Measurements from ENCODE around the gene L3MBTL4.
"Not testable (repeated sequence)": the region's sequence is repeated elsewhere in the genome, so short reads cannot be mapped to it uniquely, and the experiment has no call there.

L3MBTL4 gene

DNA sequence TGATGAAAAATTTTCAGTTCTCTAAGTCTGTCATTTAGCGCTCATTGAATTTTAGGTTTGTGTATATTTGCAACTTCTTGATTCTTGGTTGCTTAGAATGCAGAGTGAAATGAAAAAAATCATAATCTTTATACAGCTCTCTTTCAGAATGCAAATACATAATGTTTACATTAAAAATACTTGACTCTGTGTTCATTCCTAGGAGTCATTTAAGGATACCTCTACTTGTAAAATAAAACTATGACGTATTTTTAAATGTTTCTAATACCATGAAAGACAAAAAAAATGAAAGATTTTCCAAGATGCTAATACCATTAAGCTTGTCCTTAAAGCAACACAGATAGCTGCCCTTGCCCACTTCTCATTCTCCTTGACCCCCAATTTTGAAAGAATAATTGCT is 259.0 kb downstream of the L3MBTL4 start:
- CTCF ChIA-PET: no interaction called here
- POLR2A ChIA-PET: no interaction called here
- TF ChIP-seq, protein P1, sequence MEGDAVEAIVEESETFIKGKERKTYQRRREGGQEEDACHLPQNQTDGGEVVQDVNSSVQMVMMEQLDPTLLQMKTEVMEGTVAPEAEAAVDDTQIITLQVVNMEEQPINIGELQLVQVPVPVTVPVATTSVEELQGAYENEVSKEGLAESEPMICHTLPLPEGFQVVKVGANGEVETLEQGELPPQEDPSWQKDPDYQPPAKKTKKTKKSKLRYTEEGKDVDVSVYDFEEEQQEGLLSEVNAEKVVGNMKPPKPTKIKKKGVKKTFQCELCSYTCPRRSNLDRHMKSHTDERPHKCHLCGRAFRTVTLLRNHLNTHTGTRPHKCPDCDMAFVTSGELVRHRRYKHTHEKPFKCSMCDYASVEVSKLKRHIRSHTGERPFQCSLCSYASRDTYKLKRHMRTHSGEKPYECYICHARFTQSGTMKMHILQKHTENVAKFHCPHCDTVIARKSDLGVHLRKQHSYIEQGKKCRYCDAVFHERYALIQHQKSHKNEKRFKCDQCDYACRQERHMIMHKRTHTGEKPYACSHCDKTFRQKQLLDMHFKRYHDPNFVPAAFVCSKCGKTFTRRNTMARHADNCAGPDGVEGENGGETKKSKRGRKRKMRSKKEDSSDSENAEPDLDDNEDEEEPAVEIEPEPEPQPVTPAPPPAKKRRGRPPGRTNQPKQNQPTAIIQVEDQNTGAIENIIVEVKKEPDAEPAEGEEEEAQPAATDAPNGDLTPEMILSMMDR (IDR thresholded peaks at IDR 0.05; ENCODE audit: insufficient read depth, low read length, missing control alignments): no peak

DNA sequence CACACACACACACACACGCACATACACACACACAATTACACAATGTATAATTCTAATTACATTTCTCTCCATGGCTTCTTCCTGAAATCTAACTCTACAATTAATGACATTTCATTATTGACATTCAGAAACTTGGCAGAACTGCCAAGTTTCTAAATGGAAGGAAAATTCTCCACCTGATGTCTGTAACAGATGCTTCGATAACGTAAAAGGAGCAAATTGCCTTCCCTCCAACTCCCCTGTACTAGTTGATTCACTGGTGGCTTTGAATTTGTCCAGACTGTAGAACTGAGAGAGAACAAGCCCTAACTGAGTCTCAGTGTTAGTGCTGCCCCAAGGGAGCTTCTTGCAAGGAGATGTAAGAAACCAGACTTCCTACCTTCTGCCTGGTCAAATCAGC is 264.3 kb downstream of the L3MBTL4 start:
- ChIA-PET POLR2A (no interaction called here), CTCF (no interaction called here)
- no peak for DNase-seq (ENCODE audit: low read depth, low spot score)
- TF ChIP-seq, protein P1 (IDR thresholded peaks at IDR 0.05; ENCODE audit: insufficient read depth, low read length, missing control alignments): no peak
- no peak overlapping the region for H3K4me3 ChIP-seq (ENCODE audit: low read depth, low read length)

More for the DNA sequence above, 259.0 kb downstream of the L3MBTL4 start:
- no peak overlapping the region for H3K4me3 ChIP-seq (ENCODE audit: low read depth, low read length)
- DNase-seq (ENCODE audit: low read depth, low spot score): no peak

DNA sequence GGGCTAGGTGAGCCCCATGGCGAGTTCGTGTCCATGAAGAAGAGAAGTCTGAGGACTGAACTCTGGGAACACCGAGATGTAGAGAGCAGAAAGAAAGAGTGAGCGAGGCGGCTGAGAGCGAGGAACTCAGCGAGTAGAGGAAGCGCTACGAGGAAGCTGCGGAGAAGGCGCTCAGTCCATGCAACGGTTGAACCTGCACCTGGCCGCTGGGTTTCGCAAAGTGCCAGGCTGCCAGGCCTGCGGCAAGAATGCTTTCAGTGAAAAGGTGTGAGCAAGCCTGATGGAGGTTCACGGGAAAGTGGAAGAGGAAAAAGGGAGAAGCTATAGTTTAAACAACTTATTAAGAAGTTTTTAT is 268.4 kb downstream of the L3MBTL4 start:
- ChIA-PET CTCF (no interaction called here), POLR2A (no interaction called here)
- DNase-seq (ENCODE audit: low read depth, low spot score): no peak
- no peak overlapping the region for H3K4me3 ChIP-seq (ENCODE audit: low read depth, low read length)
- TF ChIP-seq, protein P1 (IDR thresholded peaks at IDR 0.05; ENCODE audit: insufficient read depth, low read length, missing control alignments): no peak

DNA sequence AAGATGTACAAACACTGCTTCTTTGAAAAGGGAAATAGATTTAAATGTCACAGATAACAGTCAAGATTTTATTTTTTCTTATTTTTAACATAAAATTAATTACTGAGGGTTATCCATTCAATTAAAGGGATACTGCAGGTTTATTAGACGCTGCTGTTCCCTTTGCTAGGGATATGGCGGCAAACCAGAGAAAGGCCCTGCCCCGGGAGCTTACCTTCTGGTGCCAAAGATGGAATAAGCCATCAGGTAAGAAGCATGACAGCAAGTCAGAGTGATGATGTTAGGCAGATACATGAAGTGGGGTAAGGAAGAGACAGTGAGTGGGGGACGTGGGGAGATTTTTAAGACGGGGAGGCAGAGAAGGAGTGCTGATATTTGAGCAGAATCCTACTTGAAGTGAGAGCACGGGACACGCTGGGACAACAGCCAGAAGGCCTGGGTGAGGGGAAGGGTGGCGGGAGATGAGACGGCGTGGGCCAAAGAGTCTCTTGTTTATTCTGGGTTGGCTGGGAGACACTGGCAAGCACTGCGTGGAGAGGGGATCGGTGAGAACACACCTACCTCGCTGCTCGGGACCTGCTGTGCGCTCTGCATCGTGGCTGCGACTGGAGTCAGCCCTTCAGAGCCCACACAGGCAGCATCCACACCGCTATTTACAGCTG is 268.9 kb downstream of the L3MBTL4 start:
- ChIA-PET CTCF (no interaction called here), POLR2A (no interaction called here)
- no peak overlapping the region for H3K4me3 ChIP-seq (ENCODE audit: low read depth, low read length)
- TF ChIP-seq, protein P1 (IDR thresholded peaks at IDR 0.05; ENCODE audit: insufficient read depth, low read length, missing control alignments): no peak
- no peak for DNase-seq (ENCODE audit: low read depth, low spot score)

DNA sequence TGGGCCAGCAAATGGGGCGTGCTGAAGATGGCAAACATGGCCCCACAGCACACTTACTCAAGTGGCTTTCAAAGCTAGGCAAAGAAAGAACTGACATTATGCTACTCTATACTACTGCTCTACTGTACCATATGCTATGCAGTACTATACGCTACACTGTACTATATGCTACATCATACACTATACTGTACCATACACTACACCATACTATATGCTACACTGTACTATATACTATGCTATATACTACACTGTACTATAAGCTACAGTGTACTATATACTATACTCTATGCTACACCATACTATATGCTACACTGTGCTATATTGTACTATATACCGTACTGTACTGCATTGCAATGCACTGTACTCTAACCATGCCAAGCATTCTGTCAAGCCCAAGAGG is 275.7 kb downstream of the L3MBTL4 start:
- no peak for DNase-seq (ENCODE audit: low read depth, low spot score)
- POLR2A ChIA-PET: no interaction called here
- CTCF ChIA-PET: no interaction called here
- H3K4me3 ChIP-seq (ENCODE audit: low read depth, low read length): no peak overlapping the region
- TF ChIP-seq, protein P1 (IDR thresholded peaks at IDR 0.05; ENCODE audit: insufficient read depth, low read length, missing control alignments): no peak

DNA sequence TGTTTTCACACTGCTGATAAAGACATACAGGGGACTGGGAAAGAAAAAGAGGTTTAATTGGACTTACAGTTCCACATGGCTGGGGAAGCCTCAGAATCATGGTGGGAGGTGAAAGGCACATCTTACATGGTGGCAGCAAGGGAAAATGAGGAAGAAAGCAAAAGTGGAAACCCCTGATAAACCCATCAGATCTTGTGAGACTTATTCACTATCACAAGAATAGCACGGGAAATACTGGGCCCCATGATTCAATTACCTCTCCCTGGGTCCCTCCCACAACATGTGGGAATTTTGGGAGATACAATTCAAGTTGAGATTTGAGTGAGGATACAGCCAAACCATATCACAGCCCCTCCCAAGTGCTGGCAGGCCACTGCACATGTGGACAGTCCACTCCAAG is 278.8 kb downstream of the L3MBTL4 start:
- DNase-seq (ENCODE audit: low read depth, low spot score); CTCF ChIA-PET; POLR2A ChIA-PET; H3K4me3 ChIP-seq (ENCODE audit: low read depth, low read length): not testable (repeated sequence)

DNA sequence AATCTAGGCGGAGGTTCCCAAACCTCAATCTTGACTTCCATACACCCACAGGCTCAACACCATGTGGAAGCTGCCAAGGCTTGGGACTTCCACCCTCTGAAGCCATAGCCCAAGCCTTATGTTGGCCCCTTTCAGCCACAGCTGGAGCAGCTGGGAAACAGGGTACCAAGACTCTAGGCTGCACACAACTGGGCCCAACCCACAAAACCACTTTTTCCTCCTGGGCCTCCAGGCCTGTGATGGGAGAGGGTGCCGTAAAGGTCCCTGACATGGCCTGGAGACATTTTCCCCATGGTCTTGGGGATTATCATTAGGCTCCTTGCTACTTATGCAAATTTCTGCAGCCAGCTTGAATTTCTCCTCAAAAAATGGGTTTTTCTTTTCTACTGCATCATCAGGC is 279.7 kb downstream of the L3MBTL4 start:
- H3K4me3 ChIP-seq (ENCODE audit: low read depth, low read length); CTCF ChIA-PET; POLR2A ChIA-PET; DNase-seq (ENCODE audit: low read depth, low spot score): not testable (repeated sequence)
